ENCODE results near the gene COL18A1.

GRCh38 chr21:45450423-45451090, 45.6 kb downstream of the COL18A1 start:
- TF ChIP-seq HEY1 (CRISPR knock-in tag; IDR thresholded peaks at IDR 0.05; ENCODE audit: borderline replicate concordance) (no peak), ARNT (IDR thresholded peaks at IDR 0.05) (no peak), CTCF (IDR thresholded peaks at IDR 0.05 in 2 of 3, conservative IDR thresholded peaks at IDR 0.05 in 1 of 3; ENCODE audit: insufficient read depth in 2 of 3, low read depth in 1 of 3, low read length in 3 of 3) (no peak), NR1H2 (CRISPR knock-in tag; IDR thresholded peaks at IDR 0.05) (no peak), CTCFL (IDR thresholded peaks at IDR 0.05; ENCODE audit: borderline replicate concordance, insufficient read depth, low read depth, low read length, poor library complexity, severe bottlenecking) (no peak), MYC (IDR thresholded peaks at IDR 0.05; ENCODE audit: low read depth, low read length) (no peak), MYC (CRISPR knock-in tag; IDR thresholded peaks at IDR 0.05; ENCODE audit: borderline replicate concordance, low read depth) (no peak), JUND (IDR thresholded peaks at IDR 0.05; ENCODE audit: borderline replicate concordance, low read depth, low read length) (no peak), JUND (tag; IDR thresholded peaks at IDR 0.05; ENCODE audit: borderline replicate concordance, low read depth, low read length) (no peak), POLR2A (conservative IDR thresholded peaks at IDR 0.05) (no peak), ZC3H11A (IDR thresholded peaks at IDR 0.05; ENCODE audit: low read depth, low read length) (no peak), ETV6 (IDR thresholded peaks at IDR 0.05; ENCODE audit: borderline replicate concordance in 1 of 2, low read depth in 2 of 2, low read length in 1 of 2) (no peak), ETV6 (CRISPR knock-in tag; IDR thresholded peaks at IDR 0.05; ENCODE audit: borderline replicate concordance) (no peak), CEBPB (tag; IDR thresholded peaks at IDR 0.05) (no peak), SETDB1 (IDR thresholded peaks at IDR 0.05; ENCODE audit: low read length) (no peak)
